HCT116 (cell line): ENCODE measurements around the gene HEXD. TPM values are rescaled to one million over a fixed set of nuclear protein-coding genes. Genes with fewer than 3 reads are reported as not detected.

ENCODE experiments used
- ATAC-seq: fragments of 200-7000 bp; cut with Tn5 transposase; 2 replicates; pipeline ENCODE4 v1.9.1; 2020; ENCODE audit warnings: mild to moderate bottlenecking, moderate library complexity
- BruUV-seq: library from RNA; stranded (reverse); fragments of 400-500 nt; replicated peaks from 2 replicates; lab custom pipeline; 2021; lab: Mats Ljungman, UMichigan
- CTCF ChIA-PET: fragments of 300-600 bp; sonication (Branson Sonifier 250); formaldehyde crosslinking; loops from one replicate; lab custom pipeline; 2021; ENCODE audit warnings: antibody characterized with exemption; lab: Charles Lee
- POLR2A ChIA-PET: fragments of 300-600, 350-600 bp; sonication (Branson Sonifier 250); formaldehyde crosslinking; loops from one replicate; lab custom pipeline; 2021; ENCODE audit warnings: antibody characterized with exemption; lab: Charles Lee
- RAD21 ChIA-PET, 2 experiments: fragments of 300-600 bp; sonication (Branson Sonifier 250); formaldehyde crosslinking; loops; one replicate each; lab custom pipeline; 2023; ENCODE audit warnings: low total read pairs in 2 of 2; ENCODE audit not compliant: uncharacterized antibody in 2 of 2, unreplicated experiment in 2 of 2, low non-redundant PET in 1 of 2; lab: Charles Lee
- DNase-seq: peaks from one replicate; pipeline ENCODE4 v3.0.0-alpha.2; 2010; ENCODE audit warnings: low read depth, low spot score
- H2AFZ ChIP-seq: fragments of 200-600 bp; shearing (Covaris generic), sonication (generic); 2 replicates; pipeline ENCODE4 v1.6.1; 2017; ENCODE audit warnings: low read depth, mixed run types, mixed read lengths, antibody characterized with exemption, low read length; ENCODE audit not compliant: poor library complexity, severe bottlenecking
- H3K27ac ChIP-seq: 2 replicates; pipeline ENCODE4 v1.5.1; 2012; ENCODE audit warnings: low read depth, low read length
- H3K27me3 ChIP-seq: fragments of 200-600 bp; sonication (generic); 2 replicates; pipeline ENCODE4 v1.6.1; 2016; ENCODE audit warnings: mixed run types, low read length, mixed read lengths; ENCODE audit not compliant: insufficient read depth
- H3K36me3 ChIP-seq, 2 experiments: fragments of 200-500 bp in 1 of 2; fragments of 200-600 bp in 1 of 2; sonication (Bioruptor generic) in 1 of 2; sonication (generic) in 1 of 2; 2 replicates each; pipeline versions ENCODE4 v1.5.1 to v1.6.1; 2014 to 2016; ENCODE audit warnings: low read length in 2 of 2, inconsistent platforms in 1 of 2, mixed read lengths in 1 of 2, mixed run types in 1 of 2; ENCODE audit not compliant: insufficient read depth in 2 of 2, control insufficient read depth in 1 of 2
- H3K4me1 ChIP-seq, 2 experiments: fragments of 200-600 bp in 1 of 2; sonication (generic) in 1 of 2; 2 replicates each; pipeline versions ENCODE4 v1.5.1 to v1.6.1; 2012 to 2017; ENCODE audit warnings: low read length in 2 of 2, inconsistent platforms in 1 of 2, mild to moderate bottlenecking in 1 of 2, mixed read lengths in 1 of 2, mixed run types in 1 of 2, moderate library complexity in 1 of 2; ENCODE audit not compliant: insufficient read depth in 2 of 2, control insufficient read depth in 1 of 2
- H3K4me2 ChIP-seq: fragments of 200-600 bp; sonication (generic); 2 replicates; pipeline ENCODE4 v1.6.1; 2017; ENCODE audit warnings: mixed run types, low read length, mixed read lengths
- H3K4me3 ChIP-seq, 2 experiments: fragments of 200-600 bp in 1 of 2; sonication (generic) in 1 of 2; replicated peaks in 1 of 2; 2 replicates each; pipeline ENCODE4 v1.5.1; 2011 to 2016; ENCODE audit warnings: low read length in 2 of 2, control low read depth in 1 of 2, low read depth in 1 of 2, mild to moderate bottlenecking in 1 of 2, mixed read lengths in 1 of 2, mixed run types in 1 of 2
- H3K79me2 ChIP-seq: fragments of 200-600 bp; sonication (generic); 2 replicates; pipeline ENCODE4 v1.6.1; 2017; ENCODE audit warnings: mild to moderate bottlenecking, mixed run types, low read length, moderate library complexity, mixed read lengths; ENCODE audit not compliant: insufficient read depth
- H3K9ac ChIP-seq: fragments of 200-600 bp; sonication (generic); 2 replicates; pipeline ENCODE4 v1.6.1; 2016; ENCODE audit warnings: low read length, mixed read lengths
- H3K9me2 ChIP-seq: fragments of 200-600 bp; sonication (generic), shearing (Covaris generic); 2 replicates; pipeline ENCODE4 v1.6.1; 2017; ENCODE audit warnings: mixed run types, mild to moderate bottlenecking, moderate library complexity; ENCODE audit not compliant: insufficient read depth
- H3K9me3 ChIP-seq, 2 experiments: fragments of 200-500 bp in 1 of 2; fragments of 200-600 bp in 1 of 2; sonication (Bioruptor generic) in 1 of 2; sonication (generic) in 1 of 2; 2 replicates each; pipeline ENCODE4 v1.6.1; 2014 to 2017; ENCODE audit warnings: low read length in 2 of 2, mixed read lengths in 2 of 2, inconsistent platforms in 1 of 2, low read depth in 1 of 2, mild to moderate bottlenecking in 1 of 2, mixed run types in 1 of 2, moderate library complexity in 1 of 2; ENCODE audit not compliant: control insufficient read depth in 1 of 2, insufficient read depth in 1 of 2
- H4K20me1 ChIP-seq: fragments of 200-600 bp; sonication (generic), shearing (Covaris generic); 2 replicates; pipeline ENCODE4 v1.6.1; 2017; ENCODE audit warnings: mixed run types, mild to moderate bottlenecking, moderate library complexity; ENCODE audit not compliant: insufficient read depth
- ATF3 ChIP-seq: IDR thresholded peaks from 2 replicates; pipeline ENCODE4 v1.6.1; 2012
- CBX3 ChIP-seq: IDR thresholded peaks from 2 replicates; pipeline ENCODE4 v1.6.1; 2012; ENCODE audit warnings: low read depth
- CEBPB ChIP-seq: IDR thresholded peaks from 2 replicates; pipeline ENCODE4 v1.6.1; 2012; ENCODE audit warnings: low read depth
- CTCF ChIP-seq, 3 experiments: fragments of 200-600 bp in 1 of 3; sonication (generic) in 1 of 3; IDR thresholded peaks in 2 of 3; conservative IDR thresholded peaks in 1 of 3; 2 replicates each; pipeline ENCODE4 v1.5.1; 2012 to 2017; ENCODE audit warnings: low read depth in 2 of 3, low read length in 2 of 3, antibody characterized with exemption in 1 of 3, borderline replicate concordance in 1 of 3, control low read depth in 1 of 3, mild to moderate bottlenecking in 1 of 3, mixed read lengths in 1 of 3, mixed run types in 1 of 3, moderate library complexity in 1 of 3; ENCODE audit not compliant: insufficient read depth in 1 of 3
- EGR1 ChIP-seq: IDR thresholded peaks from 2 replicates; pipeline ENCODE4 v1.6.1; 2012; ENCODE audit warnings: low read depth
- ELF1 ChIP-seq: IDR thresholded peaks from 2 replicates; pipeline ENCODE4 v1.6.1; 2012; ENCODE audit warnings: low read depth, borderline replicate concordance
- EZH2 ChIP-seq: fragments of 200-600 bp; sonication (generic); IDR thresholded peaks from 2 replicates; pipeline ENCODE4 v1.6.1; 2017; ENCODE audit warnings: antibody characterized with exemption, mixed run types
- EZH2phosphoT487 ChIP-seq: fragments of 200-600 bp; IDR thresholded peaks from 2 replicates; pipeline ENCODE4 v1.6.1; 2018; ENCODE audit warnings: antibody characterized with exemption, borderline replicate concordance
- FOSL1 ChIP-seq: IDR thresholded peaks from 2 replicates; pipeline ENCODE4 v1.6.1; 2012; ENCODE audit warnings: low read depth
- JUND ChIP-seq: IDR thresholded peaks from 2 replicates; pipeline ENCODE4 v1.6.1; 2012
- POLR2AphosphoS5 ChIP-seq: IDR thresholded peaks from 2 replicates; pipeline ENCODE4 v1.6.1; 2011; ENCODE audit warnings: mild to moderate bottlenecking, low read depth, low read length, moderate library complexity
- REST ChIP-seq: IDR thresholded peaks from 2 replicates; pipeline ENCODE4 v1.6.1; 2012; ENCODE audit warnings: low read depth
- SRF ChIP-seq: IDR thresholded peaks from 2 replicates; pipeline ENCODE4 v1.6.1; 2012; ENCODE audit warnings: low read depth
- YY1 ChIP-seq: IDR thresholded peaks from 2 replicates; pipeline ENCODE4 v1.6.1; 2011; ENCODE audit warnings: low read length, low read depth, moderate library complexity, mild to moderate bottlenecking; ENCODE audit not compliant: insufficient replicate concordance; ENCODE audit errors: extremely low read depth
- ZBTB33 ChIP-seq: IDR thresholded peaks from 2 replicates; pipeline ENCODE4 v1.6.1; 2011; ENCODE audit warnings: mild to moderate bottlenecking, low read length, moderate library complexity; ENCODE audit not compliant: insufficient replicate concordance; ENCODE audit errors: extremely low read depth
- ZFX ChIP-seq: fragments of 450-650 bp; IDR thresholded peaks from 2 replicates; pipeline ENCODE4 v1.6.1; 2017
- ZNF274 ChIP-seq: fragments of 200-500 bp; sonication (Bioruptor generic); IDR thresholded peaks from 2 replicates; pipeline ENCODE4 v1.6.1; 2014; ENCODE audit warnings: mild to moderate bottlenecking, low read depth, low read length, inconsistent platforms
- intact Hi-C: fragments of 100-400 bp; cut with micrococcal nuclease; formaldehyde crosslinking; loops from 2 replicates; pipeline ENCODE4 v1.10.0; 2022
- total RNA-seq: library from RNA; stranded (reverse); gene quantifications from one replicate; pipeline ENCODE4 v1.2.1, GENCODE V29; 2021; ENCODE audit not compliant: unreplicated experiment

Gene HEXD
- total RNA-seq, 1 experiment from 2014 or later = 45.2 TPM

GRCh38 chr17:82450357-82451106 lies 32.4 kb downstream of the HEXD start, which contains the start of gene CYBC1 (continued):
- TF ChIP-seq ZNF274 (no peak), ATF3 (no peak), YY1 (peak; percentile 61)

- H3K9me2 ChIP-seq = no peaks in the 10 kb centered on the region
- ATAC-seq = no peak
- intact Hi-C loops = loop anchor here (5.0 kb wide), 1 partner anchor 300 kb away; the partner anchor contains the start of gene TBCD
- peaks cover 0 to 5% of the 10 kb centered on the region in 2 experiments; a peak in 1 of 4 replicates for H3K36me3 ChIP-seq
- H3K9me3 ChIP-seq = no peaks in the 10 kb centered on the region
- no peak overlapping the region for H3K9ac ChIP-seq
- no peak overlapping the region for H3K4me3 ChIP-seq
- no peaks in the 10 kb centered on the region for H4K20me1 ChIP-seq
- peaks cover 10 to 22% of the 10 kb centered on the region in 2 experiments for H3K4me1 ChIP-seq
- H3K4me2 ChIP-seq = no peak overlapping the region
- no peaks in the 10 kb centered on the region for H3K27me3 ChIP-seq
- H2AFZ ChIP-seq = no peak overlapping the region
- DNase-seq = no peak
- ChIA-PET RAD21 (no interaction called here), CTCF (no interaction called here), POLR2A (no interaction called here)
- no TSS peak for BruUV-seq
- no peak overlapping the region for H3K27ac ChIP-seq
- H3K79me2 ChIP-seq = peaks cover 15% of the 10 kb centered on the region
- TF ChIP-seq ZNF274 (no peak), CEBPB (no peak), YY1 (no peak), EGR1 (no peak), POLR2AphosphoS5 (no peak), EZH2 (no peak), REST (no peak), ELF1 (no peak), JUND (no peak), EZH2phosphoT487 (no peak), CTCF (IDR thresholded peaks at IDR 0.05 in 2 of 3, conservative IDR thresholded peaks at IDR 0.05 in 1 of 3; ENCODE audit: borderline replicate concordance in 1 of 3, insufficient read depth in 1 of 3, low read depth in 2 of 3, low read length in 2 of 3) (no peak), FOSL1 (no peak), ZBTB33 (no peak), SRF (no peak), ZFX (no peak), CBX3 (no peak)
Measured at GRCh38 chr17:82452162-82452561, 34.0 kb downstream of the HEXD start.
